Measurements from ENCODE around the gene TLX3.
A peak's percentile ranks its signal among the peaks of the same experiment; 100 is the strongest.

Gene TLX3

GRCh38 chr5:171336521-171337209 is 27.6 kb downstream of the TLX3 start:
- ChIA-PET POLR2A (no interaction called here), CTCF (no interaction called here)
- TF ChIP-seq CTCF (IDR thresholded peaks at IDR 0.05; ENCODE audit: control extremely low read depth, extremely low read depth, low read depth, missing control alignments), result peak; percentile 45
- DNase-seq (ENCODE audit: extremely low spot score), result no peak

GRCh38 chr5:171337210-171337569 is 28.1 kb downstream of the TLX3 start:
- no peak for TF ChIP-seq CTCF (IDR thresholded peaks at IDR 0.05; ENCODE audit: control extremely low read depth, extremely low read depth, low read depth, missing control alignments)
- CTCF ChIA-PET, result no interaction called here
- DNase-seq (ENCODE audit: extremely low spot score), result no peak
- POLR2A ChIA-PET, result no interaction called here

GRCh38 chr5:171340042-171340441 is 31.0 kb downstream of the TLX3 start:
- POLR2A ChIA-PET, result no interaction called here
- TF ChIP-seq CTCF (IDR thresholded peaks at IDR 0.05; ENCODE audit: control extremely low read depth, extremely low read depth, low read depth, missing control alignments), result no peak
- CTCF ChIA-PET, result interaction anchor here (1.0 to 1.8 kb wide), 3 partner anchors 16 to 702 kb away, joined by 3 to 5 read pairs (median 4); no protein-coding TSS in a partner anchor
- no peak for DNase-seq (ENCODE audit: extremely low spot score)

- no peak for DNase-seq (ENCODE audit: extremely low spot score)
- no peak for TF ChIP-seq CTCF (IDR thresholded peaks at IDR 0.05; ENCODE audit: control extremely low read depth, extremely low read depth, low read depth, missing control alignments)
- CTCF ChIA-PET, result interaction anchor here (0.9 to 1.8 kb wide), 4 partner anchors 11 to 702 kb away, joined by 3 to 5 read pairs (median 4); no protein-coding TSS in a partner anchor
- POLR2A ChIA-PET, result no interaction called here
Observed at GRCh38 chr5:171340491-171340890, 31.4 kb downstream of the TLX3 start.

- TF ChIP-seq CTCF (IDR thresholded peaks at IDR 0.05; ENCODE audit: control extremely low read depth, extremely low read depth, low read depth, missing control alignments), result peak; percentile 59
- DNase-seq (ENCODE audit: extremely low spot score), result peak; percentile 59
- POLR2A ChIA-PET, result no interaction called here
- CTCF ChIA-PET, result interaction anchor here (0.9 to 2.6 kb wide), 8 partner anchors 13 to 704 kb away, joined by 3 to 8 read pairs (median 4); no protein-coding TSS in a partner anchor
Observed at GRCh38 chr5:171342362-171343111, 33.5 kb downstream of the TLX3 start.

- DNase-seq (ENCODE audit: extremely low spot score), result no peak
- ChIA-PET POLR2A (no interaction called here), CTCF (interaction anchor here (1.2 to 2.1 kb wide), 2 partner anchors 9 to 13 kb away, joined by 3 to 6 read pairs; no protein-coding TSS in a partner anchor)
Observed at GRCh38 chr5:171344936-171345608, 36.0 kb downstream of the TLX3 start.

More at GRCh38 chr5:171344936-171345608, 36.0 kb downstream of the TLX3 start:
- TF ChIP-seq CTCF (IDR thresholded peaks at IDR 0.05; ENCODE audit: control extremely low read depth, extremely low read depth, low read depth, missing control alignments), result no peak

Measured in GM10248 (cell line).